Muscle of back (tissue), 11 donors: ENCODE data around the gene R3HDM2. TPM values are rescaled to one million over a fixed set of nuclear protein-coding genes. Genes with fewer than 3 reads are reported as not detected.
"Not testable (repeated sequence)": the region's sequence is repeated elsewhere in the genome, so short reads cannot be mapped to it uniquely, and the experiment has no call there.

Experiments
- DNase-seq, 3 donors: peaks; one replicate each; pipeline versions ENCODE4 v3.0.0 to v3.0.0-alpha.2; 2013
- polyA plus RNA-seq, 10 donors: library from polyadenylated mRNA; unstranded; fragments of 120-200 nt; gene quantifications; one replicate each; pipeline ENCODE4 v1.2.1, GENCODE V29; 2013; ENCODE audit not compliant: insufficient read length in 10 of 10

Gene R3HDM2
- polyA plus RNA-seq, 10 donors, result 33.2 to 59.4 (median 49.1) TPM

DNA sequence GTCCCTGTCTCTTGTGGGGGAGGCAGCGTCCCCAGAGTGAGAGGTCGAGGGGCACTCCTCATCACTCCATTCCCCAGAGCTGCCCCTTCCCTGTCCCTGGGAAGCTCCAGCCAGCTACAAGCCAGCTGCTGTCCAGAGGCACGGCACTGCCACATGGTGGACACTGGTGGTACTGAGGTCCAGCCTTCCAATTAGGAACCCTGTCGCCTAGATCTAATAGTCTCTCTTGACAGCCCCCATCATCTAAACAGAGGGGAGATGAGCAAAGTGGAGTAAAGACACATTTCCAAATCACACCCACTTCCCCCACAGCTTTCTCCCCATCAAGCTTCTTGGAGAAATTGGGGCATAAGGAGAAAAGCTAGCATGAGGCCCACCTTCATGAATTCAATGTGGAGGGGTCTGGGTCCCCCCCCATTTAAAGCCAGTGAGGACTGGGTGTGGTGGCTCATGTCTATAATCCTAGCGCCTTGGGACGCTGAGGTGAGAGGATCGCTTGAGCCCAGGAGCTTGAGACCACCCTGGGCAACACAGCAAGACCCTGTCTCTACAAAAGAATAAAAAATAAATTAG lies 22.2 kb upstream of the R3HDM2 start:
- peak; percentile 73 to 84 (median 77) for DNase-seq

- DNase-seq, result peak; percentile 59 to 92 (median 69)
Measured at GRCh38 chr12:57452181-57452936, 21.5 kb upstream of the R3HDM2 start.

DNA sequence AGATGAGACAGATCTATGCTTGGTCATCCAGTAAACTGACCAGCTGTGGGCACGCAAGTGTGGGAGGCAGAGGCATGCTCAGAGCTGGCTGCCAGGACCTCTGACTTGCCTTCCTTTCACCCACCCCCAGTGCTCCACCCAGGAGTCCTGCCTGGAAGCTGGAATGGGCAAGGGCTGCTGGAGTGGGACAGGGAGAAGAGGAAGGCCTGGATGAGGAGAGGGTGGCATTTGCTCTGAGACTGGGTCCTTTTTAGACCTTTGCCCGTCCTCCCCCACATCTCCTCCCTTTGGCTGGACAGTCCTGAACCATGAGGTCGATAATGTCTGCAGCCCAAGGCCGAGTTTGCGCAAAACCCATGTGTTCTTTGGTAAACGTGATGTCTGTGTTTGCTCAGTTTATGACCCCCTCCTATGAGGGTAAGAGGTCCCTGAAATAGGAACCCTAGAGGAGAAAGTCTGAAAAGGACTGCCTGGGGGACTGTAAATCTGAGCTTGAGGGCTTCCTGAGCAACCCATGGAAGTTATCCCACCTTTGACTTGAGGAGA lies 20.5 kb upstream of the R3HDM2 start:
- no peak for DNase-seq

GRCh38 chr12:57450057-57450456 lies 19.2 kb upstream of the R3HDM2 start:
- no peak for DNase-seq

DNA sequence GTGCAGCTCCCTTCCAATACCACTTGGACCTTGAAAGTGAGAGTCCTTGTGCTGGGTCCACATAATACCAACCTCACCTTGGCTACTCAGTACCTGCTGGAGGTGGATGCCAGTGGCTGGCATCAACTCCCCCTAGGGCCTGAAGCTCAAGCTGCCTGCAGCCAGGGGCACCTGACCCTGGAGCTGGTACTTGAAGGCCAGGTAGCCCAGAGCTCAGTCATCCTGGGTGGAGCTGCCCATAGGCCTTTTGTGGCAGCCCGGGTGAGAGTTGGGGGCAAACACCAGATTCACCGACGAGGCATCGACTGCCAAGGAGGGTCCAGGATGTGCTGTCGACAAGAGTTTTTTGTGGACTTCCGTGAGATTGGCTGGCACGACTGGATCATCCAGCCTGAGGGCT lies 18.5 kb upstream of the R3HDM2 start:
- no peak for DNase-seq

DNA sequence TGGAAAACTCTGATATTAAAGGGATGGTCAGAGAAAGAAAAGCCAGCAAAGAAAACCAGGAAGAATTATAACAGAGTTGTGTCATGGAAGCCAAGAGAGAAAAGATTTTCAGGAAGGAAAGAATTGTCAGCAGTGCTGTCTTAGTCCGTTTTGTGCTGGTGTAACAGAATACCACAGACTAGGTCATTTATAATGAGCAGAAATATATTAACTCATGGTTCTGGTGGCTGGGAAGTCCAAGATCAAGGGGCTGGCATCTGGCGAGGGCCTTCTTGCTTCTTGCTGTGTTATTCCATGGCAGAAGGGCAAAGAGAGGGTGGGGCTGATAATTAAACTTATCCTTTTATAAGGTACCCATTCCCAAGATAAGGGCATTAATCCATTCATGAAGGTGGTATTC lies 17.8 kb upstream of the R3HDM2 start:
- no peak for DNase-seq

DNA sequence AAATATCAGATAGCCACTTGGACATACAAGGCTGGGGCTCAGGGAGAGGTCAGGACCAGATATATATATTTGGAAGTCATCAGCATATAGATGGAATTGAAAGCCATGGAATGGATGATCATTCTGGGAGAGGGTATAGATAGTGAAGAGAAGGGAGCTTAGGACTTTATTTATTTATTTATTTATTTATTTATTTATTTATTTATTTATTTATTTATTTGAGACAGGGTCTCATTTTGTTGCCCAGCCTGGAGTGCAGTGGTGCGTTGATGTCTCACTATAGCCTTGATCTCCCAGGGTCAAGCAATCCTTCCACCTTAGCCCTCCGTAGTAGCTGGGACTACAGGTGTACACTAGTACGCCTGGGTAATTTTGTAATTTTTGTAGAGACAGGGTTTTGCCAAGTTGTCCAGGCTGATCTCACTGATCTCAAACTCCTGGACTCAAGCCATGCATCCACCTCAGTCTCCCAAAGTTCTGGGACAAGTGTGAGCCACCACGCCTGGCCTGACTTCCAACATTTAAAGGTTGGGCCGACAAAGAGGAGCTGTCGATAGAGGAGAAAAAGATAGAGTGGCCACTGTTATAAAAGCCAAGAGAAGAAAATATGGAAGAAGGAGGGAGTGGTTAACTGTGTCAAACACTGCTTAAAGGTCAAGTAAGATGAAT lies 15.6 kb upstream of the R3HDM2 start:
- no peak for DNase-seq

- no peak for DNase-seq
Measured at GRCh38 chr12:57444744-57445143, 13.9 kb upstream of the R3HDM2 start.

DNA sequence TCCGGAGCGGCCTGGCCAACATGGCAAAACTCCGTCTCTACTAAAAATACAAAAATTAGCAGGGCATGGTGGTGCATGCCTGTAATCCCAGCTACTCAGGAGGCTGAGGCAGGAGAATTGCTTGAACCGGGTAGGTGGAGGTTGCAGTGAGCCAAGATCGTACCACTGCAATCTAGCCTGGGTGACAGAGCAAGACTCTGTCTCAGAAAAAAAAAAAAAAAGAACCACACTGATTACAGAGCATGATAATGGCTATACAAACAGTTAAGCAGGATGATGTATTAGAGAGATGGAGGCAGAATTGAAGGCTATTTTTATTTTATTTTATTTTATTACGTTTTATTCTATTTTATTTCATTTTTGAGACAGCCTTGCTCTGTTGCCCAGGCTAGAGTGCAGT lies 13.5 kb upstream of the R3HDM2 start:
- not testable (repeated sequence) for DNase-seq

GRCh38 chr12:57441846-57442427 lies 11.1 kb upstream of the R3HDM2 start:
- DNase-seq, result no peak

GRCh38 chr12:57441393-57441792 lies 10.6 kb upstream of the R3HDM2 start:
- DNase-seq, result not testable (repeated sequence)

DNA sequence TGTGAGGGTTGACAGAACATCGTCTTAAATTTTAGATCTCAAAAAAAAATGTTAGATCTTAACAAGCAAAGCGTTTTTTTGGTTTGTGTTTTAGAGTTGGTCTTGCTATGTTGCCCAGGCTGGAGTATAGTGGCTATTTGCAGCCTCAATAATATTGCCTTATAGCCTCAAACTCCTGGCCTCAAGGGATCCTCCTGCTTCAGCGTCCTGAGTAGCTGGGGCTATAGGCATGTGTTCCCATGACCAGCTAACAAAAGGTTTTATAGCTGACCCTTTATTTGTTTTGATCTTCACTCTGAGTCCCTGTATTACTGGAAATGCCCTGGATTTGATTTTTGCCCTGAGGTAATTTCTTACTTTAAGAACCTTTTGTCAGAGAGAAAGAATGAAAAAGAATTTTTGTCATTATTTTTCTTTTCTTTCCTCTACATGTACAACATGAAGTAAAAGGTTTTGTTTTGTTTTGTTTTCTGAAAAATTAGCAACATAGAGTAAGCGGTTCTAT lies 9.0 kb upstream of the R3HDM2 start:
- DNase-seq, result no peak

- DNase-seq, result no peak
Measured at GRCh38 chr12:57438400-57438799, 7.6 kb upstream of the R3HDM2 start.

- DNase-seq, result peak in 1 of 3 donors; percentile 37
Measured at GRCh38 chr12:57435293-57435692, 4.5 kb upstream of the R3HDM2 start.

DNA sequence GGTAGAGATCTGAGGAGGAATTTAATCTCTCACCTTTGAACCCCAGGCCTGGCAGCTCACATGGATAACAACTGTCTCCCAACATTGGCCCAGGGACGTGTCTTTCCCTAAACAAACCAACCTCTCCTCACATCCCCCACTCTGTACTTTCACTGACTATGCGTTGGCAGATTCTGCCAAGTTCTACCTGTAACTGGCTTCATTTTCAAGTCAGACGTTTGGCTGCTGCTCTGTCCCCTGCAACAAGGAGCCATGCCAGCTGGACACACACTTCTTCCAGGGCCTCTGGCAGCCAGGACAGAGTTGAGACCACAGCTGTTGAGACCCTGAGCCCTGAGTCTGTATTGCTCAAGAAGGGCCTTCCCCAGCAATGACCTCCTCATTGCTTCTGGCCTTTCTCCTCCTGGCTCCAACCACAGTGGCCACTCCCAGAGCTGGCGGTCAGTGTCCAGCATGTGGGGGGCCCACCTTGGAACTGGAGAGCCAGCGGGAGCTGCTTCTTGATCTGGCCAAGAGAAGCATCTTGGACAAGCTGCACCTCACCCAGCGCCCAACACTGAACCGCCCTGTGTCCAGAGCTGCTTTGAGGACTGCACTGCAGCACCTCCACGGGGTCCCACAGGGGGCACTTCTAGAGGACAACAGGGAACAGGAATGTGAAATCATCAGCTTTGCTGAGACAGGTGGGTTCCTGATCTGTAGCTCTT lies 3.8 kb upstream of the R3HDM2 start, which contains the start of gene INHBC:
Gene INHBC, plus strand, starts transcription at position 268 of the 707 bp plus-strand sequence. Its CDS starts 103 bp downstream, at position 371.
- DNase-seq, result peak in 1 of 3 donors; percentile 22

- DNase-seq, result no peak
Measured at GRCh38 chr12:57433370-57433769, 2.5 kb upstream of the R3HDM2 start.

GRCh38 chr12:57431654-57432188 lies 878 bp upstream of the R3HDM2 start:
- no peak for DNase-seq

DNA sequence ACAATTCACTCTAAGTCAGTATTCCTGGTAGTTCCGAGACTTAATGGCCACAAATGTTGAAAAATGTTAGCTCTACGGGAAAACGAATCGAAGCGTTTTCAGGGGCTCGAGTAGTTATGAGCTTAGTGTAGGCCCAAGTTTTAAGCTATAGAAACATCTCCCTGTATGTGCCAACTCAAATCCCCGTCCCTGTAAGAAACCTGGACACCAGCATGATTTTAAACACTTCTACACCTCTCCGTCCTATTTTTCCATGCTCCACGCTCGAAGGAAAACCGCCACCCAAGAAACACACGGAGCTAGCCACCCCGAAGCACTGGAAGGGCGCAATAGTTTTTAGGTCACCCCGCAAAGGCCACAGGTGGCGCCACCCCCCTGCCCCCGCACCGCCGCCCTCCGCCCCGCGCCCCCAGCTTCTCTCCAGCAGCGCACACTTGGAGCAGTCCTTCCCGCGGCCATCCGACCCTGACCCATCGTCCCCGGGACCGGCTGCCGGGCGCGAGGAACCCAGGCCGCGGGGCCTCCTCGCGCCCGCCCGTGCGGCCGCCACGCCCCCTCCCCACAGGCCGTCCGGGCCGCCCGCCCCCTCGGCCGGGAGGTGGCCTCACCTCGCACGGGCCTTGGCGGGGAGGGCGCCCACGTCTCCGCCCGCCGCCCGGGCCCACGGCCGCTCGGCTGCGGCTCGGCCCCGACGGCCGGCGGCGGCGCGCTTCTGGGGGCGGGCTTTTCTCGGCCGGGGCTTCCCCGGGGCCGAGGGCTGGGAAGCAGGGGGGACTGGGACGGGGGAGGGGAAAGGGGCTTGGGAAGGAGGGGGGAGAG lies 522 bp downstream of the R3HDM2 start:
- peak in 2 of 3 donors; percentile 32 to 81 for DNase-seq

GRCh38 chr12:57429473-57430111 lies 1.3 kb downstream of the R3HDM2 start:
- peak; percentile 23 to 27 (median 23) for DNase-seq

DNA sequence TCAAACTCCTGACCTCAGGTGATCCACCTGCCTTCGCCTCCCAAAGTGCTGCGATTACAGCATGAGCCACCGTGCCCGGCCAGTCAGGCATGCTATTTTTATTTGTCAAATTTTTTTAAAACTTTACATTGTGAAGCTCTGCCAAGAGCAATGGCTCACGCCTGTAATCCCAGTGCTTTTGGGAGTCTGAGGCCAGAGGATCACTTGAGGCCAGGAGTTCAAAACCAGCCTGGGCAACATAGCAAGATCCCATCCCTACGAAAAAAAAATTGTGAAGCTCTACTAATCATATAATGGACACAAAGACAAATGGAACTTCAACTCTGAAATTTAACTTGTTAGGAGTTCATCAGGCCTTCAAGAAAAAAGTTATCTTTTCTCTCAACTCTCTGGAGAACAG lies 1.9 kb downstream of the R3HDM2 start:
- DNase-seq, result no peak
